DND-41 (cell line): ENCODE results near the gene CEP112.

Experiments used
- EZH2 ChIP-seq: IDR thresholded peaks from 3 replicates; pipeline ENCODE4 v1.6.1; 2012; ENCODE audit warnings: borderline replicate concordance, low read depth, mild to moderate bottlenecking, moderate library complexity, low read length, inconsistent platforms; ENCODE audit not compliant: severe bottlenecking
- TF ChIP-seq, protein P1 (sequence below): IDR thresholded peaks from 2 replicates; pipeline ENCODE4 v1.5.1; 2012; ENCODE audit warnings: borderline replicate concordance, low read length, moderate library complexity, mild to moderate bottlenecking; ENCODE audit not compliant: poor library complexity, severe bottlenecking; ENCODE audit errors: extremely low read depth

DNA sequence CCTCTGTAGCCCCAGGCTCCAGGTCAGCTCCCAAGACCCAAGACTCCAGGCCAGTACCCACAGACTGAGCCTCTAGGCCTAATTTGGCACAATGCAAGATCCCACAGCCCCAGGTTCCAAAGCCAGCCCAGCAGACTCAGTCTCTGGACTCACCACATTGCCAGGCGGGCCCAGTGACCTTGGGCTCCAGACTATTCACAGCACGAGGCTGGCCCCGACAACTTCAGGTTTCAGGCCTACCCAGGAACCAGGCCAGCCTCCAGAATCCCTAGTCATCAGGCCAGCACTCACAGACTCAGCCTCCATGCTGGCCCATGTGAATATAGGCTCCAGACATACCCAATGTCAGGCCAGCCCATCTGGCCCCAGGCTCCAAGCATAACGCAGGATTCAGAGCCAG lies 103.8 kb downstream of the CEP112 start:
- TF ChIP-seq, protein P1, sequence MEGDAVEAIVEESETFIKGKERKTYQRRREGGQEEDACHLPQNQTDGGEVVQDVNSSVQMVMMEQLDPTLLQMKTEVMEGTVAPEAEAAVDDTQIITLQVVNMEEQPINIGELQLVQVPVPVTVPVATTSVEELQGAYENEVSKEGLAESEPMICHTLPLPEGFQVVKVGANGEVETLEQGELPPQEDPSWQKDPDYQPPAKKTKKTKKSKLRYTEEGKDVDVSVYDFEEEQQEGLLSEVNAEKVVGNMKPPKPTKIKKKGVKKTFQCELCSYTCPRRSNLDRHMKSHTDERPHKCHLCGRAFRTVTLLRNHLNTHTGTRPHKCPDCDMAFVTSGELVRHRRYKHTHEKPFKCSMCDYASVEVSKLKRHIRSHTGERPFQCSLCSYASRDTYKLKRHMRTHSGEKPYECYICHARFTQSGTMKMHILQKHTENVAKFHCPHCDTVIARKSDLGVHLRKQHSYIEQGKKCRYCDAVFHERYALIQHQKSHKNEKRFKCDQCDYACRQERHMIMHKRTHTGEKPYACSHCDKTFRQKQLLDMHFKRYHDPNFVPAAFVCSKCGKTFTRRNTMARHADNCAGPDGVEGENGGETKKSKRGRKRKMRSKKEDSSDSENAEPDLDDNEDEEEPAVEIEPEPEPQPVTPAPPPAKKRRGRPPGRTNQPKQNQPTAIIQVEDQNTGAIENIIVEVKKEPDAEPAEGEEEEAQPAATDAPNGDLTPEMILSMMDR = no peak
- no peak for TF ChIP-seq EZH2
